Endothelial cell of coronary artery (primary cell): ENCODE measurements around the gene MRPS16. TPM values are rescaled to one million over a fixed set of nuclear protein-coding genes. Genes with fewer than 3 reads are reported as not detected.

Experiments used
- total RNA-seq: library from RNA; depleted of rRNA; stranded (reverse); fragments of >200 nt; gene quantifications from 2 replicates; pipeline ENCODE4 v1.2.3, GENCODE V29; 2014

Gene MRPS16
- total RNA-seq, result 49.2 and 67.1 TPM in 2 replicates

GRCh38 chr10:73252445-73253224, at the start of gene MRPS16:
MRPS16 (minus strand) TSS chr10:73252644; CDS start chr10:73252482, 162 bp downstream.

DNA sequence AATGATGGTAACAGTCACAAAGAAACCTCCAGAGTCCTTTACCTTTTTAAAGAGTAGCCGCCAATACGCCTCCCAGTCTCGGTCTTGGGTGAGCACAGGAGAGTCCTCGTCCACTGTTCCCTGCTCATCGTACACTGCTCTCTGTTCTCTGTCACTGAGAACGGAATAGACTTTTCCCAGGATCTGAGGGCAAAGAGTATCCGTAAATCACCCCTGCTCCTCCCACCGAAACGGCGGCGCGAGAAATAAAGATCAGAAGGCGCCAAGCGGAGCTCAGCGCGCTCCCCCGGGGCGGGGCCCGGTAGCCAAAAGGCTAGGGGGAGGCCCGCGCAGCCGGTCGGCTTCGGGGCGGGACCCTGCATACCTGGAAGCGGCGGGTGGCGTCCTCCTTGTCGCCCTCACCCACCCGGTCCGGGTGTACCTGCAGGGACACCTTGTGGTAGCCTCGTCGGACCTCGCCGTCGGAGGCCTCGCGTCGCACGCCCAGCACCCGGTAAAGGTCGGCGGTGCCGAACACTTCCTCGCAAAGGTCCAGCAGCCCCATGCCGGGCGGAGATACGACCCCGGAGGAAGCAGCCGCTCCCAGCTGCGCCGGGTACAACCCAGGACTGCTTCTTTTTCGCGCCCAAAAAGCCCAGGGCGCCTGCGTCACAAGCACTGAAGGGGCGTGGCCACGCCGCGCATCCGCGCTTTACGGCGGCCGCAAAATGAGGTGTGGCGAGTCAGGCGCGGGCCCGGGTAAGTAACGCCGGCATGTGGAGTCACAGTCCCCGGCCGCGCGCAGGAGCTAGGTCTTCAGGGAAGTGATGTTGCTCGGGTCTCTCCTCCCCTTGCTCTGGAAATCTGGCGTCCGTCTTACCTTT, 5.6 kb downstream of the MRPS16 start, which contains the start of gene DNAJC9:
Gene DNAJC9 (minus strand): TSS at position 610 of the 863 bp plus-strand sequence. CDS start 66 bp downstream, at position 544.

Other genes with a start within 250 kb of the MRPS16 start
- gene P4HA1, start 155.8 kb downstream of the MRPS16 start, total RNA-seq, result 57.9 and 284 TPM in 2 replicates
- gene NUDT13, start 142.2 kb downstream of the MRPS16 start, total RNA-seq, result 0.63 and 1.6 TPM in 2 replicates
- 21.2 and 22.0 TPM in 2 replicates for gene ECD, start 84.6 kb downstream of the MRPS16 start, total RNA-seq
- 22.5 and 28.7 TPM in 2 replicates for gene FAM149B1, start 84.5 kb downstream of the MRPS16 start, total RNA-seq
- gene DNAJC9, start 5.4 kb downstream of the MRPS16 start, total RNA-seq, result 28.2 and 53.1 TPM in 2 replicates
- 0.19 and 0.27 TPM in 2 replicates for gene CFAP70, start 106.2 kb upstream of the MRPS16 start, total RNA-seq
- gene ANXA7, start 161.4 kb upstream of the MRPS16 start, total RNA-seq, result 62.8 and 72.2 TPM in 2 replicates
- 0.54 and 1.2 TPM in 2 replicates for gene MSS51, start 180.9 kb upstream of the MRPS16 start, total RNA-seq
- 10.8 and 17.9 TPM in 2 replicates for gene PPP3CB, start 243.4 kb upstream of the MRPS16 start, total RNA-seq